Measurements from ENCODE around the gene TSPAN11.
"Not testable (repeated sequence)": the region's sequence is repeated elsewhere in the genome, so short reads cannot be mapped to it uniquely, and the experiment has no call there.

Gene TSPAN11

DNA sequence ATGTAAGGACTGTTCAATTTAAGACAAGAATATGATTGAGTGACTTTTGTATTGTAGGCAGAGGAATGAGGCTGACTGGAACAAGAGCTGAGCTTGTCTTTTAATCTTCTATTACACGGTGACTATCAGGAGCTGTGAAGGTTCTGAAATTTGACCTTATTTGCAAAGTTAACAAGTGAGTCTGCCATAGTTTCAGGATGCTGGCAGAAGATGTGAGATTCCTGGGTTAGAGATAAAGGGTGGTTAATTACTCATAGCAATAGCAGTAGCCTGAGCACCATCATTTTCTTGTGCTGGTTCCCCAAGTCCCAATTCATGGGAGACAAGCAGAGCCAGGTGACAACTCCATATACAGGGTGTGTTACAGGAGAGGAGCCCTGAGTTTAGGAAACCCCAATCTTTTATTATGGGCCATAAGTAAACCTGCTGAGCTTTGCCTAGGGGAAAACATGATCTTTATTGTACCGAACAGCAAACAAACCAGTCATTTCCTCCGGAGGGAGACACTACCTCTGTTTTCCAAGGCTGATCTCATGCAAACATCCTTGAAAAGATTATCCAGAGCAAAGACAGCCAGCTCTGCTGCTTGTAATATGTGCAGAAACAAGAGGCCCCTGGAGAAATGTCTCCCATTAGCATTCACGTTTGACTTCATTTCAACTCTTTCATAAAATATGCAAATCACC lies 95.4 kb downstream of the TSPAN11 start:
- no peak for DNase-seq

- no peak for DNase-seq
Measured at GRCh38 chr12:31023271-31023724, 96.8 kb downstream of the TSPAN11 start.

DNA sequence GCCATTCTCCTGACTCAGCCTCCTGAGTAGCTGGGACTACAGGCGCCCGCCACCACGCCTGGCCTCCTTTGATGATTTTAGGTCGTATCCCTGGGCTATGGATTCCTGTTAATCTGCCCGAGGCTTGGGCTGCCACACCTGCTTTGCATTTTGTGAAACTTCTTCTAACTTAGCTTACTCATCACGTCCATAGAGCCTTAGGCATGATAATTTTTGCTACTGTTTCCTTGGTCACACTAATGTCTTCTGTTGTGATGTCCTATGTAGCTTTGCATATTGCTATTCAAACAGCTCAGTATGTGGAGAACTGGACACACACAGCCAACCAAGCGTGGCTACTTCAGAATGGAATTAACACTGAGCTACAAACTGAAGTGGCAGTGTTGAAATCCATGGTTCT lies 99.7 kb downstream of the TSPAN11 start:
- no peak for DNase-seq

- not testable (repeated sequence) for DNase-seq
Measured at GRCh38 chr12:31027006-31027405, 100.5 kb downstream of the TSPAN11 start.

DNA sequence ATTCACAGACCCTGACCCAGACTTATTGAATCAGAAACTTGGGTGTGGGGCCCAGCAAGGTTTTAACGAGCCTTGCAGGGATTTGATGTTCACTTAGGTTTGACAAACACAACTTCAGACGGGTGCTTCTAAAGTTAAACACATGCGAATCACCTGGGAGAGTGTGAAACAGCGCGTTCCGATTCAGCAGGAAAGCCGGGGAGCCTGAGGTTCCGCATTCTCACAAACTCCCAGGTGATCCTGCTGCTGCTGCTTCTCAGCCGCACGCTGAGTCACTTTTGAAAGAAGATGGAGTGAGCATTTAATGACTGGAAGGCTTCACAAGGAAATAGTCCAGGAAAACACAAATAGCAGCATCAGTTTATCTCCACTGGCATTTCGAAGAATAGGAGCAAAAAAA lies 102.9 kb downstream of the TSPAN11 start:
- no peak for DNase-seq

DNA sequence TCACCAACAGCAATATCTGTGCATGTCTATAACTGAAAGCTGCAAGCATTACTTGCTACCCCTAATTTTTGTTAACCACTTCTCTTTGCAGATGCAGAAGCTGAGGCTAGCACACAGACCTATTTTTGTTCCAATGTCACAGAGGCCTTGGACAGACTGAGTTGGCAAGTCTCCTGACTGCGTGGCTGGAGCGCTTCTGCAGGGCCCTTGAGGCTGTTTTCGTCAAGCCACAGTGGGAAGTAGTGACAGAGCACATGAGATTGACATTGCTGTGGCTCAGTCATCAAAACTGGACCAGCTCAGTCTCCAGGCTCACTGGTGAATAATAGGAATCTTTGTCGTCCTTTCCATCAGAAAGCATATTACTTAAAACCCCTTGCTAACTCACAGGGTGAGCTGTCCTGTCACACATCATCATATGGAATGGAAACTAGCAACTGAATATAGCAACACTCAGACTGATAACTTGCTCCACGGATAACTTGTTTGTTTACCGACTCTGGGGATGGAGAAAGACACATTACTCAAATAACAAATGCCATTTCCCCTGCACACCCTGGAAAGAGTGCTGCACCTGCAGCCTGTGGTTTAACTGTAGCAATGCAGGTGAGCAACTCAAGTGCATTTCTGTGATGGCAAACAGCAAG lies 103.5 kb downstream of the TSPAN11 start:
- DNase-seq: no peak

- no peak for DNase-seq
Measured at GRCh38 chr12:31031951-31032335, 105.4 kb downstream of the TSPAN11 start.

DNA sequence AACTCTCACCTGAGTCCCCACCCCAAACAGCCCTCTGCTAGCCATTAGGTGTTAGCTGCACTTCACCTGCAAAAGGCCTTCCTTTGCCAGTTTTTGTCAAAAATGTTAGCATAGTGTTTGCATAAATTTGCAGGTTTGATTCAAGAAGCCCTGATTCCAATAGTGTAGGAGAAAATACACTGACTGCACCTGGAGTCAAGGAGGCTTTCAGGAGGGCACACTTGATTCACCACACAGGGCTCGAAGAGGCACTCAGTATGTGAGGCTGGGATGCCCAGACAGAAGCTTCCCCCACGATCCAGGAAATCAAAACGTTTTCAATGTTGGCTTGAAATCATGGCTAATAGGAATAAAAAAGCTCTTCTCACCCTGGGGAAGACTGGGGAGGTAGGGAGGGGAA lies 106.6 kb downstream of the TSPAN11 start:
- no peak for DNase-seq

DNA sequence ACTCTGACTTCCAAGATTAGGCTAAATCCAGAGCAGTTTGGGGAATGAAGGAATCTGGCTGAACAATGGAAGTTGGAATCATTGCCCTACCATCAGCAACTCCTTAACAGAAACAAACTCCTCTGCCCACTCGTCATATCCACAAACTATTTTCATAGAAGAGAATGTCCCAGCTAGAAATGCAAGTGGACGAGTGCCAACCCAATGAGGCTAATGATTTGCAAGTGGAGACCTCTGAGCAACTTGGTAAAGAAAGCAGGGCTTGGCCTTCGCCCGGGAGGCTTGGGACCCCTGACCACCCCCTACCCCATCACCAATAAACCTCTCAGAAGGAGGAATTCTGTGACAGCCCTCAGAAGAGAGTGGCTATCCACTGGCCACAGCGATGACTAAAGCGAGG lies 107.1 kb downstream of the TSPAN11 start:
- no peak for DNase-seq

DNA sequence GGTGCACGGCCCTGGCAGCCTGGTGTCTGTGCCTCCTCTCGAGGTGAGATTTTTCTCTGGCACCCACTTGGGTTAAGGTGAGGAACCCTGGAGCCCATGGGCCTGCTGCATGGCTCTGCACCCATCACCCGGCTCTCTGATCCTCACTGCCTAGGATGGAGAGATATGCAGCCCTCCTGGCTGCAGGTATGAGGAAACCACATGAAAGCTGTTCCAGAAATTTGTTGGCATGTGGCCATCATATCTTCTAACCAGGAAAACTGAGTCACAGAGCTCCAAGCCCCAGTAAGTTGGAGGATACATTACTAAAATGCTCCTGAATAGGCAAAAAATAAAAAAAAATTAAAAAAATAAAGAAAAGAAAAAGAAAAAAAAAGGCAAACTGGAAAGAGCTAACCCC lies 107.8 kb downstream of the TSPAN11 start:
- no peak for DNase-seq

DNA sequence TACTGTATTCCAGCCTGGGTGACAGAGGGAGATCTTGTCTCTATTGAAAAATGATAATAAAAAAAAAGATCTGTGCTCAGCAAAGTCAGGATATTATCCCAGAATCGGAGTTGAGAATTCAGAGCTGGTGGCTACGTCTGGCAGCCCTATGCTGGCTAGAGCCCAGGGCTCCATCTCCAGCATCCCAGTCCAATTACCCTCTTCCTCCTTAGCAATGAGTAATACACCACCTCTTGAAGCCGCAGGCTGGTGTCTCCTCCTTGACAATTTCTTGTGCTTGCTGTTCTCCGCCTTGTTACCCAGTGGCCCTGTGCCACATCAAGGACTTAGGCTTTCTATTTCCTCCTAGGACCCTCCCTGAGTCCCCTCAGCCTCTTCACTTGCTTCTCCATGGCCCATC lies 108.7 kb downstream of the TSPAN11 start:
- no peak for DNase-seq

GRCh38 chr12:31035967-31036665 lies 109.6 kb downstream of the TSPAN11 start:
- DNase-seq: no peak

DNA sequence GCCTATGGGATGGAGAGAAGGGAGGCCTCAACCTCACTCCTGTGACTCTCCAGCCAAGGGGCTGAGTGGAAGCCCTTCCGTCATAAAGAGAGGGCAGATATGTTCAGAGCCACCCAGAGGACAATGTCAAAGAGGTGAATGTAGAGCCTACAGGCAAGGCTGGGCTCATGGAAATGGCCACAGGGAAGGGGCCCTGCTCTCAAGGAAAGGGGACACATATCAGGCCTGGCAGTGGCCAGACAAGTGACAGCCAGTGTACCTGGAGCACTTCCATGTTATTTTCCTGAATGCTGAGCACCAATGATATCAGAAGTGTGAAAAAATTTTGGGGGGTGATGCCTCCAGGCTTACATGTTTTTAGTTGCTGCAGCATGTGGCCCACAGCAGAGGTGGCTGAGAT lies 110.5 kb downstream of the TSPAN11 start:
- DNase-seq: no peak

DNA sequence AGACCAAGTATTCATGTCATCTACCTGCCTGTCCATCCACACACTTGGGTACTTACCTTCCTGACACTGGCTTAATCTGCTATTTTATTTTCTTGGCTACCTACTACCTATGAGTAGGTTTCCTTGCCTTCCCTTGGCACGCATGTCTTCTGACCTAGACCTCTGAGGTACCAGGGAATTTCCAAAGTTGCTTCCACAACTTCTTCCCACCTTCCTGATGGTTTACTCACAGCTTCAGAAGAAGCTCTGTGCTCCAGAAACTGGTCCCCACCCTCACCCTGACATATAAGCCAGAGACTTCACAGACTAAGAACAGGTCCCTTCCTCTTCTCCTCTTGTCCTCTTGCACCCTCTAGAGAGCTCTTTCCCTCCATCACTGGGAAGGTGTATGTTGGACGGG lies 111.4 kb downstream of the TSPAN11 start:
- no peak for DNase-seq

DNA sequence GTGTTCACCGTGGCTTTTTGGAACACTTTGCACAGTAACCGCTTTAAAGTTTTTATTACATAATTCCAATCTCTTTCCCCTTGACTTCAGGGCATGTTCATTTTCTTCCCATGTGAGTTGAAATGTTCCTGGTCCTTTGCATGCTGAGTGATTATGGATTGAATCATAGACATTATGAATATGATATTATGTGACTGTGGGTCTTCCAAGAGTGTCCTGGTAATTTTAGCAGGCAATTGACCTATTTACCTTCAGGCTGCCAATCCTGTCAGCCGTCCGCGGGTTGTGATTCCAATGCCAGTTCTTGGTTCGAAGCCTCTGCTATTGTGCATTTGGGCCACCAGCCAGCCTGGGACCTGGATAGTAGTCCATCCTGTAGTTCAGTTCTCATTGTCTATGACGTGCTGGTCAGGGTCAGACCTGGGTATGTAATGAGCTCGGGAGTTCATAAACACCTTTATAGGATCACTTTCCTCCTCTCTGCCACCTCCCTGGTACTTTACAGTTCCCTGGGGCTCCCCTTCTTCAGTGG lies 114.6 kb downstream of the TSPAN11 start:
- no peak for DNase-seq

Measured in activated effector memory CD4-positive, alpha-beta T cell treated with Interleukin-2 at 50 U/mL for 16 hours (primary cell).